ENCODE measurements around the gene ERICH2. TPM values are rescaled to one million over a fixed set of nuclear protein-coding genes. Genes with fewer than 3 reads are reported as not detected.

ERICH2 gene
- total RNA-seq, 1 experiment from 2014 or later: 1.1 TPM

DNA sequence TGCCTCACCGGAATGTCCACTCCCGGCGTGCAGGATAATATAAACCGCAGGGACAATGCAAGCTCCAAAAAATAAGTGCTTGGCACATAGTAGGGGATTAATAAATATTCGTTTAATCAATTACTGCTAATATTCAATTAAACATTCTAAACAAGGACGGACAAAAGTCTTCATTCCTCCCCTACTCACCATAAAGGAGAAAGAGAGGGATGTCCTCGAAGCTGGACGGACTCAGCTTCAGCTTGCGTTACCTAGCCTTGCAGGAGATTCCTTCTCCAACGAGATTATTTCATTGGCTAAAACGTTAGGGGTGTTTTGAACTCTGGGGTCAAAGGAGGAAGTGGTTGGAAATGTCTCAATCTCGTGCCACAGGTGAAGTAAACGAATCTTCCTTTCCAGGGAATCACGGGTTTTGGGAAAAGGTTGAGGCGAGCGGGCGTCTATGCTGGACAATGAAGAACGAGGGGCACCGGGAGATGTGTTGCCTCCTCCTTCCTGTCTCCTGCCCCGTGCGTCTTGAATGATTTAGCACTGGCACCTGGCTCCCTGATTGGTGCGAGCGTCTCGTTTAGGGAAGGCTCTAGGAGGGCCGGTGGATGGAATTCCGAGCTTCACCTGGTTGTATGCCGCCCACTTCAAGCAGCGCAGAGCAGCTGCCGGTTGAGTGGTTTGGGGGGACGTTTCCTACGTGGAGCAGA is 44.5 kb downstream of the ERICH2 start:
- ChIA-PET CTCF (interaction anchor here (0.5 to 7.0 kb wide), 18 partner anchors 30 to 579 kb away, joined by 3 to 92 read pairs (median 8); partner anchors contain the start of genes ERICH2 and SP5), POLR2A (interaction anchor here (1.2 kb wide), 1 partner anchor 572 kb away, joined by 3 read pairs; no protein-coding TSS in a partner anchor)
- Mint-ChIP-seq H3K27ac (no peak overlapping the region), H3K9me3 (no peaks in the 10 kb centered on the region), H3K27me3 (ENCODE audit: low read depth) (peaks cover 69% of the 10 kb centered on the region), H3K4me1 (peaks cover 49% of the 10 kb centered on the region), H3K36me3 (no peaks in the 10 kb centered on the region), H3K4me3 (peak overlapping the region; percentile 84)
- DNase-seq (ENCODE audit: low spot score) (peak; percentile 47), ATAC-seq (peak; percentile 3; the same call in 1 of the 2 replicates)
- TF ChIP-seq, protein P1, sequence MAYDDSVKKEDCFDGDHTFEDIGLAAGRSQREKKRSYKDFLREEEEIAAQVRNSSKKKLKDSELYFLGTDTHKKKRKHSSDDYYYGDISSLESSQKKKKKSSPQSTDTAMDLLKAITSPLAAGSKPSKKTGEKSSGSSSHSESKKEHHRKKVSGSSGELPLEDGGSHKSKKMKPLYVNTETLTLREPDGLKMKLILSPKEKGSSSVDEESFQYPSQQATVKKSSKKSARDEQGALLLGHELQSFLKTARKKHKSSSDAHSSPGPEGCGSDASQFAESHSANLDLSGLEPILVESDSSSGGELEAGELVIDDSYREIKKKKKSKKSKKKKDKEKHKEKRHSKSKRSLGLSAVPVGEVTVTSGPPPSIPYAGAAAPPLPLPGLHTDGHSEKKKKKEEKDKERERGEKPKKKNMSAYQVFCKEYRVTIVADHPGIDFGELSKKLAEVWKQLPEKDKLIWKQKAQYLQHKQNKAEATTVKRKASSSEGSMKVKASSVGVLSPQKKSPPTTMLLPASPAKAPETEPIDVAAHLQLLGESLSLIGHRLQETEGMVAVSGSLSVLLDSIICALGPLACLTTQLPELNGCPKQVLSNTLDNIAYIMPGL (CRISPR knock-in tag; IDR thresholded peaks at IDR 0.05): 0 out of 2 replicates have a peak, but pooled peaks have one; percentile 10
- TF ChIP-seq, protein P2, sequence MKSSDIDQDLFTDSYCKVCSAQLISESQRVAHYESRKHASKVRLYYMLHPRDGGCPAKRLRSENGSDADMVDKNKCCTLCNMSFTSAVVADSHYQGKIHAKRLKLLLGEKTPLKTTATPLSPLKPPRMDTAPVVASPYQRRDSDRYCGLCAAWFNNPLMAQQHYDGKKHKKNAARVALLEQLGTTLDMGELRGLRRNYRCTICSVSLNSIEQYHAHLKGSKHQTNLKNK (CRISPR knock-in tag; IDR thresholded peaks at IDR 0.05): no peak

DNA sequence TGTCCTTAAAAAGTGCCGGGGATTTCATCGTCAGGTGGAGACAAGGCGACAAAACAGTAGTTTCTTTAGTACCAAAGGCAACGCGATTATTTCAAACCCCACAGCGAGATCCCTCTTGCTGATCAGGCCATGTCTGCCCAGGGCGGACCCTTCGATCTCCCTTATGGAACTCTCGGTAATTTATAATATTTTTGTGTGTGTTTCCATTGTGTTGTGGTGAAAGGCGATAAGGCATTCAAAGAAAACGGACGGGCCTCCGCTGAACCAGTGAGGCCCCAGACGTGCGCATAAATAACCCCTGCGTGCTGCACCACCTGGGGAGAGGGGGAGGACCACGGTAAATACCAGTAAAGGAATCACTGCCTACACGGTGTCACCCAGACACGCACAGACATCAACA is 45.1 kb downstream of the ERICH2 start:
- H3K27ac Mint-ChIP-seq: no peak overlapping the region
- H3K36me3 Mint-ChIP-seq: no peaks in the 10 kb centered on the region
- peaks cover 75% of the 10 kb centered on the region for H3K27me3 Mint-ChIP-seq (ENCODE audit: low read depth)
- DNase-seq (ENCODE audit: low spot score) (no peak), ATAC-seq (no peak)
- H3K4me1 Mint-ChIP-seq: peaks cover 53% of the 10 kb centered on the region
- H3K4me3 Mint-ChIP-seq: peak overlapping the region; percentile 84
- ChIA-PET POLR2A (no interaction called here), CTCF (interaction anchor here (0.5 to 7.0 kb wide), 27 partner anchors 9 to 885 kb away, joined by 3 to 92 read pairs (median 4); partner anchors contain the start of genes ERICH2 and SP5)
- no peaks in the 10 kb centered on the region for H3K9me3 Mint-ChIP-seq
- TF ChIP-seq SMAD3 (CRISPR knock-in tag; IDR thresholded peaks at IDR 0.05; ENCODE audit: borderline replicate concordance) (no peak), SP1 (CRISPR knock-in tag; conservative IDR thresholded peaks at IDR 0.05) (0 out of 2 replicates have a peak, but pooled peaks have one; percentile 11)

DNA sequence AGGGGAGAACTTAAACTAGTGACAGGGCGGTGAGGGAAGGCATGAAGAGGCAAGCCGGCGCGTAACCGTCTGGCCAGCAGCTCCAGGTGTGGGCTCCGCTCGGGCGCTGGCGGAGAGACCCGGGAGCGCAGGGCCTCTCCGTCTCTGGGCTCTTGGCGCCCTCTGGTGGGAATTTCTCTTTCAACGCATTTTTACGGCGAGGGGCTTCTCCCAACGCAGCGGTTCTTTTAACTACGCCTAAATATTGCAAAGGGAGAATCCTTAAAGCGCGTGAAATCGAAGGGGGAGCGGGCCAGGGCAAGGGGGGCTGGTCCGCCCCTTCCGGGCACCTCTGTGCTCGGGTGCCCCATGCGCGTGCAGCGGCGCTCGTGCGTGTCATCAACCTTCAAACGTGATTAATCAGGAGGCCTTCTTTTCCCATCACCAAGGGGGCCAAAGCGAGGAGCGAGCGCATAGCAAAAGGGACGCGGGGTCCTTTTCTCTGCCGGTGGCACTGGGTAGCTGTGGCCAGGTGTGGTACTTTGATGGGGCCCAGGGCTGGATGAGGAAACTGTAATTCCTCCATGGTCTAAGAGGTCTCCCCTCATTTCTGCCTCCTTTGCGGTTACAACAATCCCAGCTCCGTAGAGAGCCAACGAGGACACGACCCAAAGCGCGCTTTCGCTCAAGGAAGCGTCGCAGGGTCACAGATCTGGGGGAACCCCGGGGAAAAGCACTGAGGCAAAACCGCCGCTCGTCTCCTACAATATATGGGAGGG is 45.7 kb downstream of the ERICH2 start:
- POLR2A ChIA-PET: interaction anchor here (0.7 kb wide), 1 partner anchor 30 kb away, joined by 9 read pairs; no protein-coding TSS in a partner anchor
- TF ChIP-seq, protein P3, sequence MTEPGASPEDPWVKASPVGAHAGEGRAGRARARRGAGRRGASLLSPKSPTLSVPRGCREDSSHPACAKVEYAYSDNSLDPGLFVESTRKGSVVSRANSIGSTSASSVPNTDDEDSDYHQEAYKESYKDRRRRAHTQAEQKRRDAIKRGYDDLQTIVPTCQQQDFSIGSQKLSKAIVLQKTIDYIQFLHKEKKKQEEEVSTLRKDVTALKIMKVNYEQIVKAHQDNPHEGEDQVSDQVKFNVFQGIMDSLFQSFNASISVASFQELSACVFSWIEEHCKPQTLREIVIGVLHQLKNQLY (CRISPR knock-in tag; IDR thresholded peaks at IDR 0.05): no peak
- TF ChIP-seq, protein P4, sequence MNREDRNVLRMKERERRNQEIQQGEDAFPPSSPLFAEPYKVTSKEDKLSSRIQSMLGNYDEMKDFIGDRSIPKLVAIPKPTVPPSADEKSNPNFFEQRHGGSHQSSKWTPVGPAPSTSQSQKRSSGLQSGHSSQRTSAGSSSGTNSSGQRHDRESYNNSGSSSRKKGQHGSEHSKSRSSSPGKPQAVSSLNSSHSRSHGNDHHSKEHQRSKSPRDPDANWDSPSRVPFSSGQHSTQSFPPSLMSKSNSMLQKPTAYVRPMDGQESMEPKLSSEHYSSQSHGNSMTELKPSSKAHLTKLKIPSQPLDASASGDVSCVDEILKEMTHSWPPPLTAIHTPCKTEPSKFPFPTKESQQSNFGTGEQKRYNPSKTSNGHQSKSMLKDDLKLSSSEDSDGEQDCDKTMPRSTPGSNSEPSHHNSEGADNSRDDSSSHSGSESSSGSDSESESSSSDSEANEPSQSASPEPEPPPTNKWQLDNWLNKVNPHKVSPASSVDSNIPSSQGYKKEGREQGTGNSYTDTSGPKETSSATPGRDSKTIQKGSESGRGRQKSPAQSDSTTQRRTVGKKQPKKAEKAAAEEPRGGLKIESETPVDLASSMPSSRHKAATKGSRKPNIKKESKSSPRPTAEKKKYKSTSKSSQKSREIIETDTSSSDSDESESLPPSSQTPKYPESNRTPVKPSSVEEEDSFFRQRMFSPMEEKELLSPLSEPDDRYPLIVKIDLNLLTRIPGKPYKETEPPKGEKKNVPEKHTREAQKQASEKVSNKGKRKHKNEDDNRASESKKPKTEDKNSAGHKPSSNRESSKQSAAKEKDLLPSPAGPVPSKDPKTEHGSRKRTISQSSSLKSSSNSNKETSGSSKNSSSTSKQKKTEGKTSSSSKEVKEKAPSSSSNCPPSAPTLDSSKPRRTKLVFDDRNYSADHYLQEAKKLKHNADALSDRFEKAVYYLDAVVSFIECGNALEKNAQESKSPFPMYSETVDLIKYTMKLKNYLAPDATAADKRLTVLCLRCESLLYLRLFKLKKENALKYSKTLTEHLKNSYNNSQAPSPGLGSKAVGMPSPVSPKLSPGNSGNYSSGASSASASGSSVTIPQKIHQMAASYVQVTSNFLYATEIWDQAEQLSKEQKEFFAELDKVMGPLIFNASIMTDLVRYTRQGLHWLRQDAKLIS (CRISPR knock-in tag; IDR thresholded peaks at IDR 0.05; ENCODE audit: borderline replicate concordance): no peak
- TF ChIP-seq, protein P5, sequence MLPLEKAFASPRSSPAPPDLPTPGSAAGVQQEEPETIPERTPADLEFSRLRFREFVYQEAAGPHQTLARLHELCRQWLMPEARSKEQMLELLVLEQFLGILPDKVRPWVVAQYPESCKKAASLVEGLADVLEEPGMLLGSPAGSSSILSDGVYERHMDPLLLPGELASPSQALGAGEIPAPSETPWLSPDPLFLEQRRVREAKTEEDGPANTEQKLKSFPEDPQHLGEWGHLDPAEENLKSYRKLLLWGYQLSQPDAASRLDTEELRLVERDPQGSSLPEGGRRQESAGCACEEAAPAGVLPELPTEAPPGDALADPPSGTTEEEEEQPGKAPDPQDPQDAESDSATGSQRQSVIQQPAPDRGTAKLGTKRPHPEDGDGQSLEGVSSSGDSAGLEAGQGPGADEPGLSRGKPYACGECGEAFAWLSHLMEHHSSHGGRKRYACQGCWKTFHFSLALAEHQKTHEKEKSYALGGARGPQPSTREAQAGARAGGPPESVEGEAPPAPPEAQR (CRISPR knock-in tag; IDR thresholded peaks at IDR 0.05): no peak
- no peak for TF ChIP-seq KAT7 (CRISPR knock-in tag; IDR thresholded peaks at IDR 0.05; ENCODE audit: borderline replicate concordance)
- 0 out of 2 replicates have a peak, but pooled peaks have one; percentile 17 for TF ChIP-seq ETV6 (CRISPR knock-in tag; IDR thresholded peaks at IDR 0.05)
- TF ChIP-seq TEAD1 (CRISPR knock-in tag; IDR thresholded peaks at IDR 0.05): 0 out of 2 replicates have a peak, but pooled peaks have one; percentile 40
- TF ChIP-seq SMAD4 (CRISPR knock-in tag; IDR thresholded peaks at IDR 0.05): no peak
- TF ChIP-seq, protein P6, sequence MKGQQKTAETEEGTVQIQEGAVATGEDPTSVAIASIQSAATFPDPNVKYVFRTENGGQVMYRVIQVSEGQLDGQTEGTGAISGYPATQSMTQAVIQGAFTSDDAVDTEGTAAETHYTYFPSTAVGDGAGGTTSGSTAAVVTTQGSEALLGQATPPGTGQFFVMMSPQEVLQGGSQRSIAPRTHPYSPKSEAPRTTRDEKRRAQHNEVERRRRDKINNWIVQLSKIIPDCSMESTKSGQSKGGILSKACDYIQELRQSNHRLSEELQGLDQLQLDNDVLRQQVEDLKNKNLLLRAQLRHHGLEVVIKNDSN (CRISPR knock-in tag; IDR thresholded peaks at IDR 0.05): no peak
- TF ChIP-seq MXD4 (CRISPR knock-in tag; IDR thresholded peaks at IDR 0.05; ENCODE audit: borderline replicate concordance): no peak
- TF ChIP-seq, protein P1 (CRISPR knock-in tag; IDR thresholded peaks at IDR 0.05): no peak

More for the DNA sequence above, 45.7 kb downstream of the ERICH2 start:
- CTCF ChIA-PET: interaction anchor here (0.6 to 7.0 kb wide), 32 partner anchors 9 to 886 kb away, joined by 3 to 92 read pairs (median 4); partner anchors contain the start of genes ERICH2 and SP5
- ATAC-seq (peak; percentile 38), DNase-seq (ENCODE audit: low spot score) (peak; percentile 90)
- Mint-ChIP-seq H3K4me3 (peak overlapping the region; percentile 84), H3K27me3 (ENCODE audit: low read depth) (peaks cover 82% of the 10 kb centered on the region), H3K9me3 (no peaks in the 10 kb centered on the region), H3K4me1 (peaks cover 59% of the 10 kb centered on the region), H3K27ac (no peak overlapping the region), H3K36me3 (no peaks in the 10 kb centered on the region)

Data from WTC11 (cell line).